H7 (cell line): ENCODE measurements around the gene MEAK7. TPM values are rescaled to one million over a fixed set of nuclear protein-coding genes. Genes with fewer than 3 reads are reported as not detected.

Experiments used
- DNase-seq: peaks from one replicate; pipeline ENCODE4 v3.0.0; 2012
- H3K27me3 ChIP-seq: 2 replicates; pipeline ENCODE4 v1.6.0; 2011; ENCODE audit warnings: mild to moderate bottlenecking, low read length; ENCODE audit not compliant: control insufficient read depth, insufficient read depth
- H3K36me3 ChIP-seq: replicated peaks from 2 replicates; pipeline ENCODE4 v1.5.1; 2011; ENCODE audit warnings: low read length; ENCODE audit not compliant: control insufficient read depth, insufficient read depth
- H3K4me3 ChIP-seq: 2 replicates; pipeline ENCODE4 v1.5.1; 2011; ENCODE audit warnings: low read depth, mild to moderate bottlenecking, control low read depth, low read length, moderate library complexity; ENCODE audit not compliant: insufficient read depth
- total RNA-seq: library from RNA; depleted of rRNA; stranded (reverse); fragments of >200 nt; shearing (Covaris generic); gene quantifications from 2 replicates; pipeline ENCODE4 v1.2.3, GENCODE V29; 2014

The MEAK7 gene
- total RNA-seq, 1 experiment from 2014 or later = 9.2 TPM

GRCh38 chr16:84509032-84509950 lies 4.8 kb upstream of the MEAK7 start:
- Histone ChIP-seq H3K4me3 (no peak overlapping the region), H3K27me3 (no peaks in the 10 kb centered on the region), H3K36me3 (no peaks in the 10 kb centered on the region)
- DNase-seq = no peak

- no peaks in the 10 kb centered on the region for H3K27me3 ChIP-seq
- DNase-seq = no peak
These were observed 4.0 kb upstream of the MEAK7 start for GRCh38 chr16:84508502-84508901.

GRCh38 chr16:84507011-84507982 lies 2.8 kb upstream of the MEAK7 start:
- Histone ChIP-seq H3K36me3 (peaks cover under 1% of the 10 kb centered on the region), H3K27me3 (no peaks in the 10 kb centered on the region), H3K4me3 (no peak overlapping the region)
- no peak for DNase-seq

More at GRCh38 chr16:84508502-84508901, 4.0 kb upstream of the MEAK7 start:
- H3K36me3 ChIP-seq = no peaks in the 10 kb centered on the region
- no peak overlapping the region for H3K4me3 ChIP-seq

DNA sequence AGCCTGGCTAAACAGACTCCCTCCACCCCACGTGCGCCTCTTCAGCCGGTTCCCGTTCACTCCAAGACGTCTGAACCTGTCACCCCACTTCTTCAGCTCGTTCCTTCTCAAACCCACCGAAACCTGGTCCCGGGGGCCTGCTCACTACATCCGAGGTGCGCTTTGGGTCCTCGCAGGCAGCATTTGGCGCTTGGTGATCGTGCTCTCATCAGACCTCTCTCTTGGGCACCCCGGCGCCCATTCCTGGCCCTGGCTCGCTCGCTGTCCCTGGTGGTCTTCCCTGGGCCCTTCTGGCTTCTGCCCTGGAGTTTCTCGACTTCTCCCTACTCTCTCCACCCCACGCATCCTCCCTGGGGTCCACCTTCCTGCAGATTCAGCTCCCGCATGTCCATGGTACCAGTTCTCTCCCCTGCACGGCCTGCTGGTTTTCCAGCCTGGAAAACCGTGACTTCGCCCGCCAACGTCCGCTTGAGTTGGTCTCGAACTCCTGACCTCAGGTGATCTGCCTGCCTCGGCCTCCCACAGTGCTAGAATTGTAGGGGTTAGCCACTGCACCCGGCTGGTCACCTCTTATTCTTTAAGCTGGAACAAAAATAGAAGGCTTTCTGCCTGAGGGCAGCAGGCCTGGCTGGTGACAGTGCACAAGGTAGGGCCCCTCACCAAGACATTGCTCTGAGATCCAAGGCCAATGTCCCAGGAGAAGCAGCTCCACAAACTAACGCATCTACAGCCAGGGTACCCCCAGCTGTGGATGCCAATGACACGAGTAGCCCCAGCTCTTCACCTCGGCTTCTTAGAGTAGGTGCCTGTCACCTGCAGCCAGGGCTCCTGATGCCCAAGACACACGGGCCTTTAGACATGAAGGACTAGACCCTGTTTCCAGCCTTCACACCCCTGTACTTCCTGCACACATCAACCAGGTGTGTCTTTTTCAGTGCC lies 1.1 kb upstream of the MEAK7 start:
- Histone ChIP-seq H3K36me3 (peaks cover 2% of the 10 kb centered on the region), H3K27me3 (no peaks in the 10 kb centered on the region), H3K4me3 (peak overlapping the region; percentile 56)
- no peak for DNase-seq

- Histone ChIP-seq H3K4me3 (peak overlapping the region; percentile 65), H3K36me3 (peaks cover 2% of the 10 kb centered on the region)
- DNase-seq = peak; percentile 30
These were observed 586 bp downstream of the MEAK7 start for GRCh38 chr16:84503751-84504395.

DNA sequence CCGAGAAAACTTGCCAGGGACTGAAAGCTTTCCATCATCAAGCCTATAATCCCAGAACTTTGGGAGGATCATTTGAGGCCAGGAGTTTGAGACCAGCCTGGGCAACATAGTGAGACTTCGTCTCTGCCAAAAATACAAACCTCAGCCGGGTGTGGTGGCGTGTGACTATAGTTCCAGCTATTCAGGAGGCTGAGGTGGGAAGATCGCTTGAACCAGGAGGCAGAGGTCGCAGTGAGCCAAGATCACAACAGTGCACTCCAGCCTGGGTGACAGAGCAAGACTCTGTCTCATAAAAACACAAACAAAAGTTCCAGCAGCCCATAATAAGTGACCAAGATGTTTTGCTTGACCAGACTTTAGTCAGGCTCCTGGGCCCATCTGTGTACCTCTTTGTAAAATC lies 1.9 kb downstream of the MEAK7 start:
- peaks cover 4% of the 10 kb centered on the region for H3K36me3 ChIP-seq
- H3K4me3 ChIP-seq = no peak overlapping the region
- H3K27me3 ChIP-seq = no peaks in the 10 kb centered on the region
- no peak for DNase-seq

More at GRCh38 chr16:84503751-84504395, 586 bp downstream of the MEAK7 start:
- H3K27me3 ChIP-seq = no peaks in the 10 kb centered on the region

- Histone ChIP-seq H3K27me3 (no peaks in the 10 kb centered on the region), H3K4me3 (no peak overlapping the region), H3K36me3 (peaks cover 6% of the 10 kb centered on the region)
- DNase-seq = no peak
These were observed 2.4 kb downstream of the MEAK7 start for GRCh38 chr16:84502075-84502474.

DNA sequence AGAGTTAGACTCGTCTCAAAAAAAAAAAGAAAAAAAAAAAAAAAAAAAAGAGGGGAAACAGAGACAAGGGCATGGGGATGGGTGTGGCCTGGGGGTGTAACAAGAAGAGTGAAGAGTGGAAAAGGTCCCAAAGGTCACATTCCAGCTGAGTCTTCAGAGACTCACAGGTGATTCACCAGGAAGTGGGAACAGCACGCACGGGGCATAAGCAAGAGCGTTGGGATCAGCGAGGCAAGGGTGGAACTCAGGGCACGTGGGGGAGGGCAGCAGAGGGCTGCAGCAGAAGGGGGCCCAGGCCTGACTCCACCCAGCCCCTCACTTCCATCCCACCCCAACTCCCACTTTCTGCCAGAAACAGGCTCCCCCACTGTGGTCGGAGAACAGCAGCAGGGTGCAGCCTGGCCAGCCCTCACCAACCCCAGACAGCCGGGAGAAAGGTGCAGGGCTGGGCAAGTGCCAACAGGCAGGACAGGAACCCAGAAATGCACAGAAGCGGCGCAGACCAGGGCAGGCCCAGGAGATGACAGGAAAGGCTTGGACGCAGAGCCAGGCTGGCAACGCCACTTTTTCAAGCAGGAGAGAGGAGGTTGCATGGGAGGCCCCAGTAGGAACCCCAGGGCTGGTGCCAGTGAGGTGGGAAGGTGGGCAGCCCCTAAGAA lies 3.3 kb downstream of the MEAK7 start:
- no peak for DNase-seq
- H3K4me3 ChIP-seq = no peak overlapping the region
- H3K36me3 ChIP-seq = peaks cover 8% of the 10 kb centered on the region
- H3K27me3 ChIP-seq = no peaks in the 10 kb centered on the region

DNA sequence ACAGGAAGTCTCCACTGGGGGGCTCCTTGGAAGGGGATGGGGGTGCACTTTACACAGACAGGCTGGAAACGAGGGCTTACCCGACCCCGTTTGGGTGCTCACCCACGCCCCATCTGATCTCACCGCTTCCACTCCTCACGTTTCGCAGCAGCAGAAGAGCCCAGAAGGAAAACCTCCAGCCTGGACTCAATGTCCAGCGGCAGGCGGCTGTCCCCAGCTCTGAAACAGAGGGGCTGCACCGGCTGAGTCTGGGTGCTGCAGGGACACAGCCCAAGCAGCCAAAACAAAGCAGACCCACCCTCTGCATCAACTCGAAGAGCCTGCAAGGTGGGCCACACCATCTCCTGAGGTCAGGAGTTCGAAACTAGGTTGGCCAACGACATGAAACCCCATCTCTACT lies 3.9 kb downstream of the MEAK7 start:
- H3K4me3 ChIP-seq = no peak overlapping the region
- peaks cover 9% of the 10 kb centered on the region for H3K36me3 ChIP-seq
- H3K27me3 ChIP-seq = no peaks in the 10 kb centered on the region
- no peak for DNase-seq

DNA sequence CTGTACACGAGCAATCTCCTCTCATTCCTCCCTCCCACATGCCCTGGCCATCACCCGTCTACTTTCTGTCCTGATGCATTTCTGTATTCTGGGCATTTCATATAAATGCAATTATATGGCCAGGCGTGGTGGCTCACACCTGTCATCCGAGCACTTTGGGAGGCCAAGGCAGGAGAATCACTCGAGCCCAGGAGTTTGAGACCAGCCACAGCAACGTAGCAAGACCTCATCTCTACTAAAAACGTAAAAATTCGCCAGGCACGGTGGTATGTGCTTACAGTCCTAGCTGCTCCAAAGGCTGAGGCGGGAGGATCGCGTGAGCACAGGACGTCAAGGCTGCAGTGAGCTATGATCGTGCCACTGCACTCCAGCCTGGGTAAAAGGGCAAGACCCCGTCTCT lies 4.8 kb downstream of the MEAK7 start:
- Histone ChIP-seq H3K4me3 (no peak overlapping the region), H3K27me3 (no peaks in the 10 kb centered on the region), H3K36me3 (peaks cover 13% of the 10 kb centered on the region)
- no peak for DNase-seq

DNA sequence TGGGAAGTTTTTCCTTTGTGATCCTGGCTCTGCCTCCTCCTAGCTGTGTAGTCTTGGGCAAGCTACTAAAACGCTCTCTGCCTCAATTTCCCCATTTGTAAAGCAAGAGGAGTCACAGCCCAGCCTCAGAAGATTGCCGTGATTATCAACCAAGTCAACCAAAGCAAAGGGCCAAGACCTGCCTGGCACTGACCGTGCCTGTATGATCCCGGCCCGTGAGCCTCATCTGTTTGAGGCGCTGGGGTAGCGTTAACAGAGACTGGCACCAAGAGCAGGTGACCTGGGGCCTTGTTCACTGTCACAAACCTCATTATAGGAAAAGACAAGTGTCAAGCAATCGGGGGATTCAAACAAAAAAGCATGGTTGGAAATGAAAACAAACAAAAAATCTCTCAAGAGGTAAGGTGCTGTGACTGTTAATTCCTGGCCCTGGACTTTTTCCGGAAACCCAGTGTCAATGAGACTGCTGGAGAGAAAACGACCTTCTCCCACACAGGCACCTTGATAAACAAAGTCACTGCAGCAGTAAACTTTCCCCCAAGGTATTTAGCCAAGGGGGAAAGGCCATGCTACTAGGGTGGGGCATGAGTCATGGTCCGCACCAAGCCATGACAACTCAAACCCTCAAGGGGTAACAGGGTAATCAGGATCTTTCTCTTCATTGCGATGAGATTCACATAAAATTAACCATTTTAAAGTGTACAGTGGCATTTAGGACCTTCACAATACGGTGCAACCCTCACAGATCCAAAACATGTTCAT lies 5.4 kb downstream of the MEAK7 start:
- Histone ChIP-seq H3K36me3 (peaks cover 17% of the 10 kb centered on the region), H3K27me3 (no peaks in the 10 kb centered on the region)

DNA sequence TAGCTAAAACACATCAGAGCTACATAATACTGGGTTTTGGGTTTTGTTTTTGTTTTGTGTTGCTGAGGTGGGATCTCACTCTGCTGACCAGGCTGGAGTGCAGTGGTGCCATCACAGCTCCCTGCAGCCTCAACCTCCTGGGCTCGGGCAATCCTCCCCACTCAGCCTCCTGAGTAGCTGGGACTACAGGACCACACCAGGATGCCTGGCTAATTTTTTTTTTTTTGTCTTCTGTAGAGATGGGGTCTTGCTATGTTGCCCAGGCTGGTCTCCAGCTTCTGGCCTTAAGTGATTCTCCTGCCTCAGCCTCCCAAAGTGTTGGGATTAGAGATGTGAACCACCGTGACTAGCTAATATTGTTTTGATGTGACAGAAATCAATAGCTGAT lies 6.2 kb downstream of the MEAK7 start:
- no peak for DNase-seq
- Histone ChIP-seq H3K36me3 (peaks cover 20% of the 10 kb centered on the region), H3K4me3 (no peak overlapping the region), H3K27me3 (no peaks in the 10 kb centered on the region)

More for the DNA sequence above, 5.4 kb downstream of the MEAK7 start:
- DNase-seq = no peak
- no peak overlapping the region for H3K4me3 ChIP-seq
